Tibial nerve (tissue), 4 donors: Measurements from ENCODE around the gene ARHGAP26. TPM values are rescaled to one million over a fixed set of nuclear protein-coding genes. Genes with fewer than 3 reads are reported as not detected.

Experiments
- DNase-seq, 2 donors: peaks; one replicate each; pipeline ENCODE4 v3.0.0-alpha.2; 2019; ENCODE audit warnings: low spot score in 2 of 2
- H3K27ac ChIP-seq, 4 donors: fragments of 200-600 bp; sonication (generic) in 3 of 4; one replicate each; pipeline ENCODE4 v1.5.1; 2017 to 2019; ENCODE audit warnings: mild to moderate bottlenecking in 1 of 4
- H3K27me3 ChIP-seq, 2 donors: fragments of 200-600 bp; sonication (generic) in 1 of 2; one replicate each; pipeline versions ENCODE4 v1.5.1 to v1.6.0; 2017 to 2019
- H3K36me3 ChIP-seq, 3 donors: fragments of 200-600 bp; sonication (generic); one replicate each; pipeline ENCODE4 v1.5.1; 2018 to 2019
- H3K4me1 ChIP-seq, 4 donors: fragments of 200-600 bp; sonication (generic) in 3 of 4; one replicate each; pipeline ENCODE4 v1.5.1; 2017 to 2019
- H3K4me3 ChIP-seq, 4 donors: fragments of 200-600 bp; sonication (generic) in 3 of 4; one replicate each; pipeline ENCODE4 v1.5.1; 2017 to 2019; ENCODE audit warnings: mild to moderate bottlenecking in 1 of 4, moderate library complexity in 1 of 4
- H3K9me3 ChIP-seq, 4 donors: fragments of 200-600 bp; sonication (generic) in 3 of 4; one replicate each; pipeline ENCODE4 v1.5.1; 2017 to 2019
- EP300 ChIP-seq, 2 donors: sonication (generic); formaldehyde crosslinking; IDR thresholded peaks; one replicate each; pipeline ENCODE4 v1.6.1; 2017; ENCODE audit warnings: antibody characterized with exemption in 2 of 2, mild to moderate bottlenecking in 1 of 2
- POLR2A ChIP-seq, 2 donors: fragments of 450-650 bp; IDR thresholded peaks; one replicate each; pipeline ENCODE4 v1.6.1; 2017; ENCODE audit warnings: antibody characterized with exemption in 2 of 2, mild to moderate bottlenecking in 2 of 2, moderate library complexity in 2 of 2
- WGBS, 2 donors: methylation state at CpG; one replicate each; pipeline ENCODE4 v1.1.5; 2018; 5-methylcytosine and 5-hydroxymethylcytosine counted together
- total RNA-seq, 4 donors: library from RNA; depleted of rRNA; stranded (reverse); fragments of >200 nt; gene quantifications; one replicate each; pipeline ENCODE4 v1.1.0, GENCODE V29; 2016
- TF ChIP-seq, protein P1 (sequence below), 5 experiments: fragments of 200-600 bp in 3 of 5; fragments of 450-650 bp in 2 of 5; sonication (generic) in 3 of 5; IDR thresholded peaks; one replicate each; pipeline ENCODE4 v1.5.1; 2016 to 2019; ENCODE audit warnings: antibody characterized with exemption in 5 of 5, mild to moderate bottlenecking in 3 of 5, moderate library complexity in 2 of 5

The ARHGAP26 gene
- total RNA-seq, 4 donors from 2014 or later: 33.7 to 77.8 (median 57.8) TPM

GRCh38 chr5:142828797-142829535 lies 58.8 kb downstream of the ARHGAP26 start:
- no peaks in the 10 kb centered on the region for H3K27me3 ChIP-seq
- H3K9me3 ChIP-seq: no peaks in the 10 kb centered on the region
- no peak for DNase-seq
- H3K4me1 ChIP-seq: peaks cover 0 to 75% (median 14%) of the 10 kb centered on the region in 4 donors
- no peak overlapping the region for H3K4me3 ChIP-seq
- 86% methylated on average over 5 of the region's 5 CpGs for WGBS, 2 donors
- TF ChIP-seq, protein P1, sequence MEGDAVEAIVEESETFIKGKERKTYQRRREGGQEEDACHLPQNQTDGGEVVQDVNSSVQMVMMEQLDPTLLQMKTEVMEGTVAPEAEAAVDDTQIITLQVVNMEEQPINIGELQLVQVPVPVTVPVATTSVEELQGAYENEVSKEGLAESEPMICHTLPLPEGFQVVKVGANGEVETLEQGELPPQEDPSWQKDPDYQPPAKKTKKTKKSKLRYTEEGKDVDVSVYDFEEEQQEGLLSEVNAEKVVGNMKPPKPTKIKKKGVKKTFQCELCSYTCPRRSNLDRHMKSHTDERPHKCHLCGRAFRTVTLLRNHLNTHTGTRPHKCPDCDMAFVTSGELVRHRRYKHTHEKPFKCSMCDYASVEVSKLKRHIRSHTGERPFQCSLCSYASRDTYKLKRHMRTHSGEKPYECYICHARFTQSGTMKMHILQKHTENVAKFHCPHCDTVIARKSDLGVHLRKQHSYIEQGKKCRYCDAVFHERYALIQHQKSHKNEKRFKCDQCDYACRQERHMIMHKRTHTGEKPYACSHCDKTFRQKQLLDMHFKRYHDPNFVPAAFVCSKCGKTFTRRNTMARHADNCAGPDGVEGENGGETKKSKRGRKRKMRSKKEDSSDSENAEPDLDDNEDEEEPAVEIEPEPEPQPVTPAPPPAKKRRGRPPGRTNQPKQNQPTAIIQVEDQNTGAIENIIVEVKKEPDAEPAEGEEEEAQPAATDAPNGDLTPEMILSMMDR (IDR thresholded peaks at IDR 0.05): no peak
- TF ChIP-seq EP300 (IDR thresholded peaks at IDR 0.05): no peak
- no peak for TF ChIP-seq POLR2A (IDR thresholded peaks at IDR 0.05)
- no peak overlapping the region for H3K27ac ChIP-seq
- H3K36me3 ChIP-seq: no peaks in the 10 kb centered on the region

GRCh38 chr5:142829801-142830220 lies 59.6 kb downstream of the ARHGAP26 start:
- H3K4me3 ChIP-seq: no peak overlapping the region
- 32 to 38% methylated on average over 2 of the region's 2 CpGs for WGBS, 2 donors
- H3K36me3 ChIP-seq: no peaks in the 10 kb centered on the region
- no peaks in the 10 kb centered on the region for H3K27me3 ChIP-seq
- no peak overlapping the region for H3K27ac ChIP-seq
- no peaks in the 10 kb centered on the region for H3K9me3 ChIP-seq
- TF ChIP-seq, protein P1 (IDR thresholded peaks at IDR 0.05): no peak
- TF ChIP-seq EP300 (IDR thresholded peaks at IDR 0.05): peak in 1 of 2 donors; percentile 56
- TF ChIP-seq POLR2A (IDR thresholded peaks at IDR 0.05): no peak
- H3K4me1 ChIP-seq: peaks cover 0 to 72% (median 14%) of the 10 kb centered on the region in 4 donors
- peak in 1 of 2 donors; percentile 46 for DNase-seq

DNA sequence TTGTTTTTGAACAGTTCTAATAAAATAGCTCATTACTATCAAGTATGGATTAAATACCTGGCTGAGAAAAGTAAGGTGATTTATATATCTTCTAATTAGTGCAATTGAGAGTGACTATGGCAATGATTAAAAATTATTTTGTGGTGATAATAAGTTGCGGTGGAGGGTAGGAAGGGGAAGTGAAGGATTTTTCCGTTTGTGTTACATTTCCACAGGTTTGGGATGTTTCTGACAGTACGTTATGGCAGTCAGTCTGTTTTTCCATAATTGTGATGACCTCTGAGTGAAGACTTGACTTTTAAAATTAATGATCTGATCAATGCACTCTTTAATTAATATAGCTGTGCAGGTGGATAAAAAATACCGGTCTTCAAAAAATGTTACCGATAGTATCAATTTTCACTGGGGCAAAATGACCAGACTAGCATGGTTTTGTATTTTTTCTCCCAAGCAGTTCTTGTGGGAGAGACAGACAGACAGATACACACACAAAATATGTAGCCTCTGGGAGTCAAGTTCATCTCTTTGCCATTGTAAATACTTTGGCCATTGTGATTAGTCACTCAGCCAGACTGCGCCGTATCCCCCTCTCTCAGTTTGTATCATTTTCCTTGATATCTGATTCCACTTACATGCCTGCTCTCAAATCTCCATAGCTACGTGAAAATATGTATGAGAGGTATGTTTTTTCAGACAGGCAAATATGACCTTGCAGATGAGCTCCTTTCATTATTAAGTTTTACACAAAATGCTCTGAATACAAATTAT lies 60.2 kb downstream of the ARHGAP26 start:
- H3K27ac ChIP-seq: no peak overlapping the region
- H3K4me3 ChIP-seq: no peak overlapping the region
- H3K36me3 ChIP-seq: no peaks in the 10 kb centered on the region
- H3K27me3 ChIP-seq: no peaks in the 10 kb centered on the region
- peaks cover 0 to 66% (median 11%) of the 10 kb centered on the region in 4 donors for H3K4me1 ChIP-seq
- DNase-seq: no peak
- TF ChIP-seq POLR2A (IDR thresholded peaks at IDR 0.05) (no peak), EP300 (IDR thresholded peaks at IDR 0.05) (no peak)
- TF ChIP-seq, protein P1 (IDR thresholded peaks at IDR 0.05): no peak
- WGBS, 2 donors: 65 to 67% methylated on average over 8 of the region's 8 CpGs
- H3K9me3 ChIP-seq: no peaks in the 10 kb centered on the region

- DNase-seq: no peak
- H3K4me1 ChIP-seq: peaks cover 0 to 62% (median 10%) of the 10 kb centered on the region in 4 donors
- WGBS, 2 donors: 51 to 60% methylated on average over 3 of the region's 3 CpGs
- H3K36me3 ChIP-seq: no peaks in the 10 kb centered on the region
- TF ChIP-seq POLR2A (IDR thresholded peaks at IDR 0.05): no peak
- TF ChIP-seq, protein P1 (IDR thresholded peaks at IDR 0.05): no peak
- TF ChIP-seq EP300 (IDR thresholded peaks at IDR 0.05): no peak
- H3K4me3 ChIP-seq: no peak overlapping the region
- no peak overlapping the region for H3K27ac ChIP-seq
- H3K27me3 ChIP-seq: no peaks in the 10 kb centered on the region
- no peaks in the 10 kb centered on the region for H3K9me3 ChIP-seq
These were observed 60.8 kb downstream of the ARHGAP26 start for GRCh38 chr5:142831009-142831383.

GRCh38 chr5:142832263-142832662 lies 62.1 kb downstream of the ARHGAP26 start:
- no peak overlapping the region for H3K27ac ChIP-seq

More at GRCh38 chr5:142832263-142832662, 62.1 kb downstream of the ARHGAP26 start:
- no peak for DNase-seq
- H3K4me3 ChIP-seq: no peak overlapping the region
- 80 to 85% methylated on average over 3 of the region's 3 CpGs for WGBS, 2 donors
- TF ChIP-seq POLR2A (IDR thresholded peaks at IDR 0.05): no peak
- TF ChIP-seq, protein P1 (IDR thresholded peaks at IDR 0.05): no peak
- no peak for TF ChIP-seq EP300 (IDR thresholded peaks at IDR 0.05)
- no peaks in the 10 kb centered on the region for H3K36me3 ChIP-seq
- H3K9me3 ChIP-seq: no peaks in the 10 kb centered on the region
- peaks cover 0 to 62% (median 3%) of the 10 kb centered on the region in 4 donors for H3K4me1 ChIP-seq
- H3K27me3 ChIP-seq: no peaks in the 10 kb centered on the region
